Aorta (tissue), 5 donors: ENCODE measurements around the gene THRB. TPM values are rescaled to one million over a fixed set of nuclear protein-coding genes. Genes with fewer than 3 reads are reported as not detected.

Experiments
- ATAC-seq: fragments of 200-7000 bp; cut with Tn5 transposase; one replicate; pipeline ENCODE4 v1.9.1; 2022; ENCODE audit warnings: moderate library complexity; ENCODE audit not compliant: low FRiP score
- DNase-seq, 2 donors: peaks; one replicate each; pipeline ENCODE4 v3.0.0-alpha.2; 2020
- H3K27ac ChIP-seq, 2 donors: one replicate each; pipeline ENCODE4 v1.5.1; 2013; ENCODE audit warnings: low read length in 2 of 2, mild to moderate bottlenecking in 2 of 2, moderate library complexity in 2 of 2, control low read depth in 1 of 2, inconsistent platforms in 1 of 2, low read depth in 1 of 2
- H3K27me3 ChIP-seq, 2 donors: one replicate each; pipeline ENCODE4 v1.6.1; 2013; ENCODE audit warnings: control low read depth in 1 of 2, low read length in 1 of 2, mild to moderate bottlenecking in 1 of 2, moderate library complexity in 1 of 2; ENCODE audit not compliant: insufficient read depth in 2 of 2, control insufficient read depth in 1 of 2
- H3K36me3 ChIP-seq, 2 donors: one replicate each; pipeline ENCODE4 v1.6.1; 2013; ENCODE audit warnings: control low read depth in 1 of 2, low read length in 1 of 2, mild to moderate bottlenecking in 1 of 2; ENCODE audit not compliant: insufficient read depth in 2 of 2, control insufficient read depth in 1 of 2
- H3K4me1 ChIP-seq, 2 donors: one replicate each; pipeline ENCODE4 v1.6.1; 2013; ENCODE audit warnings: low read length in 2 of 2, control low read depth in 1 of 2, mild to moderate bottlenecking in 1 of 2, moderate library complexity in 1 of 2; ENCODE audit not compliant: insufficient read depth in 2 of 2, control insufficient read depth in 1 of 2
- H3K4me3 ChIP-seq, 2 donors: one replicate each; pipeline ENCODE4 v1.5.1; 2013; ENCODE audit warnings: low read length in 2 of 2, control low read depth in 1 of 2, mild to moderate bottlenecking in 1 of 2
- H3K9me3 ChIP-seq: one replicate; pipeline ENCODE4 v1.6.1; 2013; ENCODE audit warnings: mild to moderate bottlenecking, low read length; ENCODE audit not compliant: control insufficient read depth
- WGBS, 2 donors: extraction: QIAGEN DNeasy Blood & Tissue Kit; methylation state at CpG; one replicate each; pipeline ENCODE4 v1.1.7; 2013; 5-methylcytosine and 5-hydroxymethylcytosine counted together
- intact Hi-C, 2 donors: fragments of 100-400 bp; cut with DNase I; formaldehyde crosslinking; loops; one replicate each; pipeline versions ENCODE4 v1.14.2 to v1.15.0; 2022
- polyA plus RNA-seq, 2 donors: library from polyadenylated mRNA; stranded (reverse); fragments of 200-250 nt; gene quantifications; one replicate each; pipeline ENCODE4 v1.2.3, GENCODE V29; 2013
- total RNA-seq, 2 donors: library from RNA; stranded (reverse); fragmentation: NEBNext Ultra II Directional; extraction: Animal tissue kit (Norgen Biotek cat#: 25700); gene quantifications; one replicate each; pipeline ENCODE4 v1.2.1, GENCODE V29; 2021
- donor health status: healthy with polysubstance abuse.
- donor health status: Bipolar disorder and iron deficiency.
- donor health status: DM: no; HTN: no; CAD: no.
- donor health status: DM: no; HTN: no; CAD: no.
- donor health status: DM: yes; HTN: yes; CAD: no.

THRB gene
- total and polyA plus RNA-seq, 4 donors = 20.2 to 77.9 (median 42.8) TPM

DNA sequence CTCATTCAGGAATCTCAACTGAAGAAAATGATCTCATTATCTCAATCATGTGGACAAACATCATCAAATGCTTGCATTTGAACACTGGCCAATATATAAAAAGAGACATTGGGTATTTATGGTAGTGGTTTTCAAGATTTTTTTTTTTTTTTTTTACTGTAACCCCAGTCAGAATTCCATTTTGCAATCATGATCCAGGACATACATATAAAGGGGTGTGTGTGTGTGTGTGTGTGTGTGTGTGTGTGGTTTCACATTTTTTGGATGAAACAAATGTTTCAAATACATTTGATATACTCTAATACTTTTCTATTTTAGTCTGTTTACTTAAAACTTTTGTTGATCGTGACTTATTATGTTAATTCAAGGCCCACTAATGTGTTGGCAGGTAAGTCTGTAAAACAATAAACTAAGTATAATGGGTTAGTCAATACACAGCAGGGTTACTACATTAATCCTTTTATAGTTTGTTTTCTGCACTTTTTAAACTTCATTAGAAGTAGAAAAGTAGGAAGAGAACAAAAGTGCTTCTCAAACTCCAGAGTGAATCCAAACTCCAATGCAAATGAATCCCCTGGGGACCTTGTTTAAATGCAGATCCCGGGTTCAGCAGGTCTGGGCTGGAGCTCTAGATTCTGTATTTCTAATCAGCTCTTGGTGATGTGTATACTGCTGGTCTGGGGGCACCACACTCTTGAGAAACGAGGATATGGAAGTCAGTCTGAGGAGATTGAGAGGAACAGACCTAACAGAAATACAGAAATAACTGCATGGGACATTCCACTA, 17.6 kb downstream of the THRB start:
- Histone ChIP-seq H3K36me3 (no peaks in the 10 kb centered on the region), H3K27me3 (no peaks in the 10 kb centered on the region), H3K4me3 (no peak overlapping the region), H3K9me3 (no peaks in the 10 kb centered on the region), H3K27ac (peak overlapping the region; percentile 75 to 77), H3K4me1 (peaks cover 7 to 8% of the 10 kb centered on the region in 2 donors)
- intact Hi-C loops = loop anchor here in 1 of 2 donors (10.0 kb wide), 1 partner anchor 52 kb away; no protein-coding TSS in a partner anchor
- WGBS, 2 donors = 1 to 7% methylated on average over 3 of the region's 3 CpGs
- no peak for ATAC-seq
- DNase-seq = no peak

DNA sequence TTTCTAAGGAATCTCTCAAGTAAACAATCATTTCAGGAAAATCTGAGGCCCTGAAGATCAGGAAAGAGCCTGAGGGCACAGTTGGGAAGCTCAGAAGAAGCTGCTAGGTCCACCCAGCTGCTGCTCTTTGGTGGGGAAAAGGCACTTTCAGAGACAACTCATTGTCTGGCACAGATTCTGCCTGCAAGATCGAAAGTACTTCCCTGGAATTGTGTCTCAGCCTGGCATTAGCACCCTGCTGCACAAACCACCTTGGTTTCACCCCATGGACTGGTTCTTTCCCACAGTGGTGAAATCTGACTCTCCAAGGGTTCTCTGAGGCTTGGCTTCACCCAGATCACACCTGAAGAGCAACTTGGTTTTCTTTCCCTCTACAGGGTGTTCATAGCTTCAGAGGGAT, 18.7 kb downstream of the THRB start:
- Histone ChIP-seq H3K27ac (peak overlapping the region in 1 of 2 donors; percentile 20), H3K27me3 (no peaks in the 10 kb centered on the region), H3K4me1 (peaks cover 7 to 8% of the 10 kb centered on the region in 2 donors), H3K4me3 (no peak overlapping the region), H3K9me3 (no peaks in the 10 kb centered on the region), H3K36me3 (no peaks in the 10 kb centered on the region)
- ATAC-seq (no peak), DNase-seq (no peak)
- intact Hi-C loops = loop anchor here in 1 of 2 donors (10.0 kb wide), 1 partner anchor 51 kb away; no protein-coding TSS in a partner anchor
- WGBS, 2 donors = 5 to 11% methylated on average over 1 of the region's 1 CpG

DNA sequence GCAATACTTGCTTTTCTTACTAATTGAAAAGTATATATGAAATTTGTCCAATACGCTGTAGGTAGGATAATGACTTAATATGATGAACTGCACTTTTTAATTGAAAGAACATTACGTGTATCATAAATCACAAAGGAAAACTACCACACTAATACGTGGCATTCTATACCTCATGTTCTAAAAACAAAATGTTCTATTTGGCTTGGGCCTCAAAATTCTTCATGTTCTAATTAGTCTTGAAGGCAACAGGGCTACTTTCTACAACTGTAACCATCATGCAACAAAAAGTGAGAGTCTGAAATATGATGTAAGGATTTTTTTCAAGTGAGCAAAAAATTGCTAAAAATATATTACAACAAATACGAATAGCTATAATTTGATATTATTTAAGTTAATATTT, 19.8 kb downstream of the THRB start:
- WGBS, 2 donors = 77 to 79% methylated on average over 4 of the region's 4 CpGs
- peaks cover 7 to 8% of the 10 kb centered on the region in 2 donors for H3K4me1 ChIP-seq
- intact Hi-C loops = loop anchor here in 1 of 2 donors (10.0 kb wide), 1 partner anchor 50 kb away; no protein-coding TSS in a partner anchor

DNA sequence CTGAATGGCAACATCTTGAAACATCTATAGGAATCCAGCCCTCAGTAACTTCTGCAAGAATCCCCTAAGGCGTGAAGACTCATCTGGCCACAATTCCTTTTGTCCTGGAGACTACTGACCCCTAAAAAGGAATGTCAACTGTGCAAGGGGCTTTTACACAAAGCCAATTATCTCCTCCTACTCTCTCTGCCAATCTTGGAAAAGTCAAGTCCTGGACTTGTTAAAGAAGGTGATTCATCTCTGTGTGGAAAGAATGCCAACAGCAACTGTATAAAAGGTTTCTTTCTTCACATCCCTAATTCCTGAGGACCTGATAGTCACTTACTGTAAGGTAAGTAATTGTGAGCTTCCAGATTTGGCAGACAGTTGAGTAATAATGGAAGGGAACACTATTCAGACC, 22.3 kb downstream of the THRB start:
- ATAC-seq = no peak
- intact Hi-C loops = loop anchor here in 1 of 2 donors (10.0 kb wide), 1 partner anchor 48 kb away; no protein-coding TSS in a partner anchor
- 94% methylated on average over 1 of the region's 1 CpG for WGBS, 2 donors

More for the DNA sequence above, 19.8 kb downstream of the THRB start:
- no peak for ATAC-seq
- no peaks in the 10 kb centered on the region for H3K27me3 ChIP-seq
- H3K4me3 ChIP-seq = no peak overlapping the region
- H3K9me3 ChIP-seq = no peaks in the 10 kb centered on the region
- DNase-seq = no peak
- H3K36me3 ChIP-seq = no peaks in the 10 kb centered on the region
- no peak overlapping the region for H3K27ac ChIP-seq

DNA sequence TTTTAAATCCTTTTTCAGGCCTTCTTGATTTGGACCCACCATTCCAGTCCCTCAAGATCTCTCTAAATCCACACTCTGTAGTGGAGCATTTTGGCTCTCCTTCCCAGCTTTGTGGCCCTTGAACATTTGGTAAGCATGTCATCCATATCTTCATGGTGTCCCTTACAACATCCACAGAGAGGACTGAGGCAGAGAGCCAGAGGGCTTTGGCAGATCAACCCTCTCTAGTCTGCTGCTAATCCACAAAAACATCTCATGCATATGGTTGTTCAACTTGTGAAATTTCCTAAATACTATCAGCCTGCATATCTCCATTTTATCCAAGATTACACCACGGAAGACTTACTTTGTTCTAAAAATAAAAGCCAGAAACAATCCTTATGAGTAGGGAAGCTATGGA, 23.2 kb downstream of the THRB start:
- 20 to 25% methylated on average over 1 of the region's 1 CpG for WGBS, 2 donors
- Histone ChIP-seq H3K27me3 (no peaks in the 10 kb centered on the region), H3K4me3 (no peak overlapping the region), H3K9me3 (no peaks in the 10 kb centered on the region), H3K4me1 (peaks cover 2 to 4% of the 10 kb centered on the region in 2 donors), H3K27ac (peak overlapping the region in 1 of 2 donors; percentile 67), H3K36me3 (no peaks in the 10 kb centered on the region)
- intact Hi-C loops = loop anchor here in 1 of 2 donors (10.0 kb wide), 1 partner anchor 47 kb away; no protein-coding TSS in a partner anchor
- no peak for DNase-seq
- no peak for ATAC-seq

More for the DNA sequence above, 22.3 kb downstream of the THRB start:
- H3K27me3 ChIP-seq = no peaks in the 10 kb centered on the region
- peaks cover 3 to 4% of the 10 kb centered on the region in 2 donors for H3K4me1 ChIP-seq
- H3K36me3 ChIP-seq = no peaks in the 10 kb centered on the region
- H3K4me3 ChIP-seq = no peak overlapping the region
- no peak for DNase-seq
- H3K27ac ChIP-seq = no peak overlapping the region
- H3K9me3 ChIP-seq = no peaks in the 10 kb centered on the region

DNA sequence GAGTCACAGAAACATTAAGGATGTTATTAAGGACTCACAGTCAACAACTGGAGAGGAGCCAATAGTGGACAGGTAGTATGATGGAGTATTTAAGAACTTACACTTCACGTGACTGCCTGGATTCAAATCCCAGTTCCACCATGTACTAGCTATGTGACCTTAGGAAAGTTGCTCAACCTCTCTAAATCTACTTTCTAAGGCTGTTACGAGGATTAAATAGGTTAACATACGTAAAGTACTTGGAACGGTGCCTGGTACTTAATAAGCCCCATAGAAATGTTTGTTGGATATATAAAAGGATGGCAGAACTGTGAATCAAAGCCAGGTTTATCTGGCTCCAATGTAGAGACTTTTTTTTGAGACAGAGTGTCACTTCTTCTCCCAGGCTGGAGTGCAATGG, 24.4 kb downstream of the THRB start:
- WGBS, 2 donors = 93 to 97% methylated on average over 4 of the region's 4 CpGs
- Histone ChIP-seq H3K4me1 (peaks cover 0 to 4% of the 10 kb centered on the region in 2 donors), H3K27me3 (no peaks in the 10 kb centered on the region), H3K36me3 (no peaks in the 10 kb centered on the region), H3K9me3 (no peaks in the 10 kb centered on the region), H3K4me3 (no peak overlapping the region), H3K27ac (no peak overlapping the region)
- intact Hi-C loops = loop anchor here in 1 of 2 donors (10.0 kb wide), 1 partner anchor 45 kb away; no protein-coding TSS in a partner anchor
- DNase-seq = no peak
- no peak for ATAC-seq

DNA sequence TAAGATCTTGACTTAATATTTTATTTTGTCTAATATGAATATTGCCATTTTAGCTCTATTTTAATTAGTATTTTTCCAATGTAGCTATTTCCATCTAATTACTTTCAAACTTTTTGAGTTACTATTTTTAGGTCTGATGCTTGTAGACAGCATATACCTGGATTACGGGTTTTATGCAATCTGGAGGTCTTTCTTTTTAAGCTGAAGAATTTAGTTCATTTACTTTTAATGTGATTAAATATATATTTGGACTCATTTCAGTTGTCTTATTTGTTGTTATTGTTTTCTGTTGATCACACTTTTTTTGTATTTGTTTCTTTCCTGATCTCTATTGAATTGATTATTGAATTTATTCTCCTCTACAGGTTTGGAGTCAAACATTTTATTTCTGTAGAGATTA, 30.3 kb downstream of the THRB start:
- no peak overlapping the region for H3K4me3 ChIP-seq
- intact Hi-C loops = loop anchor here in 1 of 2 donors (5.0 kb wide), 1 partner anchor 77 kb away; no protein-coding TSS in a partner anchor
- H3K4me1 ChIP-seq = peaks cover 0 to 3% of the 10 kb centered on the region in 2 donors
- H3K27me3 ChIP-seq = no peaks in the 10 kb centered on the region
- no peak overlapping the region for H3K27ac ChIP-seq
- H3K9me3 ChIP-seq = no peaks in the 10 kb centered on the region
- no peaks in the 10 kb centered on the region for H3K36me3 ChIP-seq
- 99 to 100% methylated on average over 1 of the region's 1 CpG for WGBS, 2 donors
- DNase-seq = no peak
- no peak for ATAC-seq

DNA sequence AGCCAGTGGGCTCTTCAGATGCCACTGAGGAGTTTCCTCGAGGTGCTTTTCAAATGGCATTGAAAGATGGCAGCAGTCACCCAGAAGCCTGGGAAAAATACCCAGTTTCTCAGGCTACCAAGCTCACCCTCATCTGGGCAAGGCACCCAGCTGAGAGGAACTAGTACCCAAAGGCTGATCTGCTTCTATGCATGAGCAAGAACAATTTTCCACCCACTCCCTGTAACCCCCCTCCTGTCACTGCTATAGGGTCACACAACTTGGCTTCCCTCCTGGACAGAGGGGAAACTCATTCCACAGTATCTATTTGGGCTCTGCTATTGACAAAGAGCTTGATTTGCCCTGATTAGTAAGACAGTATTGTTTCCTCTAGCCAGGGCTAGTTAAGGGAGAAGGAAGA, 31.9 kb downstream of the THRB start:
- Histone ChIP-seq H3K27ac (no peak overlapping the region), H3K27me3 (no peaks in the 10 kb centered on the region), H3K4me3 (no peak overlapping the region), H3K9me3 (no peaks in the 10 kb centered on the region), H3K4me1 (peaks cover 1 to 3% of the 10 kb centered on the region in 2 donors), H3K36me3 (no peaks in the 10 kb centered on the region)
- intact Hi-C loops = loop anchor here in 1 of 2 donors (5.0 kb wide), 1 partner anchor 75 kb away; no protein-coding TSS in a partner anchor
- WGBS, 2 donors = 43 to 68% methylated on average over 1 of the region's 1 CpG
- DNase-seq (no peak), ATAC-seq (peak; percentile 15)
